Hematopoietic multipotent progenitor cell (in vitro differentiated cells): ENCODE measurements around the gene PROK1. TPM values are rescaled to one million over a fixed set of nuclear protein-coding genes. Genes with fewer than 3 reads are reported as not detected.
"Not testable (repeated sequence)": the region's sequence is repeated elsewhere in the genome, so short reads cannot be mapped to it uniquely, and the experiment has no call there.

Experiments used
- DNase-seq, 3 donors: peaks; one replicate each; pipeline ENCODE4 v3.0.0-alpha.2; 2011 to 2015; ENCODE audit warnings: low read depth in 2 of 3, low spot score in 2 of 3
- total RNA-seq: library from RNA; depleted of rRNA; stranded (reverse); fragments of >200 nt; gene quantifications from one replicate; pipeline ENCODE4 v1.2.3, GENCODE V29; 2012

Gene PROK1
- total RNA-seq, 1 donor, result under 0.01 TPM

- no peak for DNase-seq
Measured at GRCh38 chr1:110433213-110433612, 17.7 kb upstream of the PROK1 start.

- peak in 2 of 3 donors; percentile 51 to 71 for DNase-seq
Measured at GRCh38 chr1:110433803-110434202, 17.1 kb upstream of the PROK1 start.

GRCh38 chr1:110434946-110435345, 16.0 kb upstream of the PROK1 start:
- peak in 1 of 3 donors; percentile 17 for DNase-seq

- DNase-seq, result no peak
Measured at GRCh38 chr1:110436635-110437034, 14.3 kb upstream of the PROK1 start.

- DNase-seq, result not testable (repeated sequence)
Measured at GRCh38 chr1:110437645-110438299, 13.2 kb upstream of the PROK1 start.

GRCh38 chr1:110438893-110439292, 12.1 kb upstream of the PROK1 start:
- peak in 2 of 3 donors; percentile 65 to 72 for DNase-seq

- not testable (repeated sequence) for DNase-seq
Measured at GRCh38 chr1:110439873-110440272, 11.1 kb upstream of the PROK1 start.

GRCh38 chr1:110440877-110441276, 10.1 kb upstream of the PROK1 start:
- DNase-seq, result no peak

- no peak for DNase-seq
Measured at GRCh38 chr1:110441888-110442287, 9.1 kb upstream of the PROK1 start.

- no peak for DNase-seq
Measured at GRCh38 chr1:110443451-110443850, 7.5 kb upstream of the PROK1 start.

GRCh38 chr1:110444561-110444960, 6.4 kb upstream of the PROK1 start:
- DNase-seq, result no peak

- DNase-seq, result no peak
Measured at GRCh38 chr1:110449661-110450651, 993 bp upstream of the PROK1 start.

- DNase-seq, result no peak
Measured at GRCh38 chr1:110452330-110452729, 1.4 kb downstream of the PROK1 start.

- DNase-seq, result no peak
Measured at GRCh38 chr1:110453829-110454228, 2.9 kb downstream of the PROK1 start.

- no peak for DNase-seq
Measured at GRCh38 chr1:110454328-110454727, 3.4 kb downstream of the PROK1 start.

- no peak for DNase-seq
Measured at GRCh38 chr1:110455151-110455550, 4.2 kb downstream of the PROK1 start.

GRCh38 chr1:110457206-110457605, 6.3 kb downstream of the PROK1 start:
- no peak for DNase-seq

- DNase-seq, result peak; percentile 66 to 94 (median 69)
Measured at GRCh38 chr1:110460253-110461220, 9.6 kb downstream of the PROK1 start.

- no peak for DNase-seq
Measured at GRCh38 chr1:110462093-110462492, 11.1 kb downstream of the PROK1 start.

GRCh38 chr1:110462964-110463363, 12.0 kb downstream of the PROK1 start:
- no peak for DNase-seq

GRCh38 chr1:110463725-110464124, 12.8 kb downstream of the PROK1 start:
- DNase-seq, result no peak
